ENCODE measurements around the gene CS. TPM values are rescaled to one million over a fixed set of nuclear protein-coding genes. Genes with fewer than 3 reads are reported as not detected.

The CS gene
- total RNA-seq, 1 donor from 2014 or later = 302 TPM

- peak overlapping the region; percentile 80 for H3K4me3 Mint-ChIP-seq
- DNase-seq (ENCODE audit: low read depth, low spot score) = no peak
Observed at GRCh38 chr12:56260380-56260779, 39.8 kb downstream of the CS start.

DNA sequence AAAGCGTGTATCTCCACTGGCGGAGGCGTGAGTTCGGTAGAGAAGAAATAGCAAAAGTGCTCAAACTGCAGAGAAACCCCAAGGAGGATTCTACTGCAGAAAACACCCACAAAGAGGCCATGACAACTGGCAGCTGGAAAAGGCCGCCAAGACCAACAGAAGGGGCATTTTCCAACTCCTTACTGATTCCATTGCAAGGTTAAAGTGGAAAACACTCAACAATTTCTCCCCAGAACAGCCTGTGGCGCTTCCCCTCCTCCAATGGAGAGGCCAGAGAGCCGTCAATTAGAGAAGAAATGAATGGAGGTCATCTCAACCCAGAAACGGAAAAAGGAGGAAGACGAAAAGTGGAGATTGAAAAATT, 41.3 kb downstream of the CS start:
- Mint-ChIP-seq H3K9me3 (no peaks in the 10 kb centered on the region), H3K36me3 (ENCODE audit: low read depth) (peaks cover 8% of the 10 kb centered on the region), H3K4me3 (peak overlapping the region; percentile 91), H3K27me3 (ENCODE audit: low read depth) (no peaks in the 10 kb centered on the region), H3K27ac (ENCODE audit: unreplicated experiment) (peak overlapping the region; percentile 93), H3K4me1 (peaks cover 25% of the 10 kb centered on the region)
- DNase-seq (ENCODE audit: low read depth, low spot score) = no peak
- TF ChIP-seq, protein P1, sequence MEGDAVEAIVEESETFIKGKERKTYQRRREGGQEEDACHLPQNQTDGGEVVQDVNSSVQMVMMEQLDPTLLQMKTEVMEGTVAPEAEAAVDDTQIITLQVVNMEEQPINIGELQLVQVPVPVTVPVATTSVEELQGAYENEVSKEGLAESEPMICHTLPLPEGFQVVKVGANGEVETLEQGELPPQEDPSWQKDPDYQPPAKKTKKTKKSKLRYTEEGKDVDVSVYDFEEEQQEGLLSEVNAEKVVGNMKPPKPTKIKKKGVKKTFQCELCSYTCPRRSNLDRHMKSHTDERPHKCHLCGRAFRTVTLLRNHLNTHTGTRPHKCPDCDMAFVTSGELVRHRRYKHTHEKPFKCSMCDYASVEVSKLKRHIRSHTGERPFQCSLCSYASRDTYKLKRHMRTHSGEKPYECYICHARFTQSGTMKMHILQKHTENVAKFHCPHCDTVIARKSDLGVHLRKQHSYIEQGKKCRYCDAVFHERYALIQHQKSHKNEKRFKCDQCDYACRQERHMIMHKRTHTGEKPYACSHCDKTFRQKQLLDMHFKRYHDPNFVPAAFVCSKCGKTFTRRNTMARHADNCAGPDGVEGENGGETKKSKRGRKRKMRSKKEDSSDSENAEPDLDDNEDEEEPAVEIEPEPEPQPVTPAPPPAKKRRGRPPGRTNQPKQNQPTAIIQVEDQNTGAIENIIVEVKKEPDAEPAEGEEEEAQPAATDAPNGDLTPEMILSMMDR (conservative IDR thresholded peaks at IDR 0.05) = no peak

More at GRCh38 chr12:56260380-56260779, 39.8 kb downstream of the CS start:
- peaks cover 25% of the 10 kb centered on the region for H3K4me1 Mint-ChIP-seq
- H3K36me3 Mint-ChIP-seq (ENCODE audit: low read depth) = peaks cover 4% of the 10 kb centered on the region
- H3K27ac Mint-ChIP-seq (ENCODE audit: unreplicated experiment) = peak overlapping the region; percentile 69
- no peaks in the 10 kb centered on the region for H3K9me3 Mint-ChIP-seq
- H3K27me3 Mint-ChIP-seq (ENCODE audit: low read depth) = no peaks in the 10 kb centered on the region
- TF ChIP-seq, protein P1 (conservative IDR thresholded peaks at IDR 0.05) = no peak

- Mint-ChIP-seq H3K9me3 (no peaks in the 10 kb centered on the region), H3K36me3 (ENCODE audit: low read depth) (peaks cover 8% of the 10 kb centered on the region), H3K27ac (ENCODE audit: unreplicated experiment) (peak within 1 kb of the TSS; percentile 93), H3K4me3 (peak within 1 kb of the TSS; percentile 94), H3K4me1 (peaks cover 25% of the 10 kb centered on the region), H3K27me3 (ENCODE audit: low read depth) (no peaks in the 10 kb centered on the region)
- DNase-seq (ENCODE audit: low read depth, low spot score) = peak; percentile 74
- TF ChIP-seq, protein P1 (conservative IDR thresholded peaks at IDR 0.05) = peak; percentile 84
Observed at GRCh38 chr12:56258068-56258819, 41.9 kb downstream of the CS start, which contains the start of gene ANKRD52. Gene ANKRD52, minus strand, starts transcription at chr12:56258384. Its CDS starts 115 bp downstream, at chr12:56258269.

DNA sequence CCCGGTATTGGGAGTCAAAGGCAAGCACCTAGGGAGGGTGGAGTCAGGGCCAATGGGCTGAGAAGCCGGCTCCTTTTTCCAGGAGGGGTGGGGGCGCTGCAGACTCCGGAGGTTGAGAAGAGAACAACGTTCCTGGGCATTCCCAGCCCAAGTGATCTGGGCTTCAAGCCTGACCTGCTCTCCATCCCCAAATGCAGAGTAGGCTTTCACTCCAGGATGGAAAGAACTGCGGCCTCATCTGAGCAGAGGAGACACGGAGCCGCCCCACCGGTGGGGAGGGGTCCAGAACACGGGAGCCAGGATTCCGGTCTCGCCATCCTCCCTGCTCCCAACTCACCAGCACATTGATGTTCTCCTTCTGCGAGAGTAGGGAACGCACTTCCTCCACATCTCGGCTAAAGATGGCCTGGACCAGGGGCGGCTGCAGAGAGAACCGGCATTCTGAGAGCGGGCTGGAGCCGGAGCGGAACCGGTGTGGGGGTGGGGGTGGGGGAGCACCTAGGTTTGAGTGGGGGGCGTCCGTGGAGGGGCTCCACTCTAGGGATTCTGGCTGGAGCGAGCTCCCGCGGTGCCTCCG, 42.6 kb downstream of the CS start:
- DNase-seq (ENCODE audit: low read depth, low spot score) = peak; percentile 38
- peak overlapping the region; percentile 88 for H3K27ac Mint-ChIP-seq (ENCODE audit: unreplicated experiment)
- TF ChIP-seq, protein P1 (conservative IDR thresholded peaks at IDR 0.05) = no peak
- no peaks in the 10 kb centered on the region for H3K9me3 Mint-ChIP-seq
- H3K27me3 Mint-ChIP-seq (ENCODE audit: low read depth) = no peaks in the 10 kb centered on the region
- H3K36me3 Mint-ChIP-seq (ENCODE audit: low read depth) = peaks cover 8% of the 10 kb centered on the region
- peaks cover 25% of the 10 kb centered on the region for H3K4me1 Mint-ChIP-seq
- peak overlapping the region; percentile 94 for H3K4me3 Mint-ChIP-seq

- no peaks in the 10 kb centered on the region for H3K27me3 Mint-ChIP-seq (ENCODE audit: low read depth)
- TF ChIP-seq, protein P1 (conservative IDR thresholded peaks at IDR 0.05) = no peak
- peaks cover 25% of the 10 kb centered on the region for H3K4me1 Mint-ChIP-seq
- no peak for DNase-seq (ENCODE audit: low read depth, low spot score)
- peaks cover 8% of the 10 kb centered on the region for H3K36me3 Mint-ChIP-seq (ENCODE audit: low read depth)
- H3K9me3 Mint-ChIP-seq = no peaks in the 10 kb centered on the region
- peak overlapping the region; percentile 94 for H3K4me3 Mint-ChIP-seq
- no peak overlapping the region for H3K27ac Mint-ChIP-seq (ENCODE audit: unreplicated experiment)
Observed at GRCh38 chr12:56257071-56257470, 43.1 kb downstream of the CS start.

Measured in neural crest cell (in vitro differentiated cells).